Fibroblast of villous mesenchyme (primary cell): ENCODE measurements around the gene UNC5A. TPM values are rescaled to one million over a fixed set of nuclear protein-coding genes. Genes with fewer than 3 reads are reported as not detected.

Experiments used
- DNase-seq: peaks from one replicate; pipeline ENCODE4 v3.0.0-alpha.2; 2010; ENCODE audit warnings: low read depth
- H3K4me3 ChIP-seq: 2 replicates; pipeline ENCODE4 v1.5.1; 2011; ENCODE audit warnings: low read depth, mild to moderate bottlenecking, low read length
- CTCF ChIP-seq: IDR thresholded peaks from 2 replicates; pipeline ENCODE4 v1.5.1; 2012; ENCODE audit warnings: low read depth, mild to moderate bottlenecking, low read length; ENCODE audit not compliant: insufficient read depth
- total RNA-seq: library from RNA; depleted of rRNA; stranded (reverse); fragments of >200 nt; gene quantifications from 2 replicates; pipeline ENCODE4 v1.2.3, GENCODE V29; 2012

The UNC5A gene
- total RNA-seq, 1 donor, result not detected

- DNase-seq, result peak; percentile 4
- TF ChIP-seq CTCF, result no peak
- peak overlapping the region; percentile 12 for H3K4me3 ChIP-seq
Observed at GRCh38 chr5:176810687-176811501, 535 bp downstream of the UNC5A start.

- no peak overlapping the region for H3K4me3 ChIP-seq
- peak; percentile 25 for DNase-seq
- peak; percentile 69 for TF ChIP-seq CTCF
Observed at GRCh38 chr5:176812269-176813259, 2.2 kb downstream of the UNC5A start.

- no peak for TF ChIP-seq CTCF
- DNase-seq, result no peak
- H3K4me3 ChIP-seq, result no peak overlapping the region
Observed at GRCh38 chr5:176813587-176814312, 3.4 kb downstream of the UNC5A start.

GRCh38 chr5:176814313-176814685, 3.9 kb downstream of the UNC5A start:
- H3K4me3 ChIP-seq, result no peak overlapping the region
- DNase-seq, result no peak
- no peak for TF ChIP-seq CTCF

- no peak for DNase-seq
- no peak overlapping the region for H3K4me3 ChIP-seq
- TF ChIP-seq CTCF, result no peak
Observed at GRCh38 chr5:176814836-176815438, 4.6 kb downstream of the UNC5A start.
